ENCODE results near the gene MYOM1.

- TF ChIP-seq, protein P1, sequence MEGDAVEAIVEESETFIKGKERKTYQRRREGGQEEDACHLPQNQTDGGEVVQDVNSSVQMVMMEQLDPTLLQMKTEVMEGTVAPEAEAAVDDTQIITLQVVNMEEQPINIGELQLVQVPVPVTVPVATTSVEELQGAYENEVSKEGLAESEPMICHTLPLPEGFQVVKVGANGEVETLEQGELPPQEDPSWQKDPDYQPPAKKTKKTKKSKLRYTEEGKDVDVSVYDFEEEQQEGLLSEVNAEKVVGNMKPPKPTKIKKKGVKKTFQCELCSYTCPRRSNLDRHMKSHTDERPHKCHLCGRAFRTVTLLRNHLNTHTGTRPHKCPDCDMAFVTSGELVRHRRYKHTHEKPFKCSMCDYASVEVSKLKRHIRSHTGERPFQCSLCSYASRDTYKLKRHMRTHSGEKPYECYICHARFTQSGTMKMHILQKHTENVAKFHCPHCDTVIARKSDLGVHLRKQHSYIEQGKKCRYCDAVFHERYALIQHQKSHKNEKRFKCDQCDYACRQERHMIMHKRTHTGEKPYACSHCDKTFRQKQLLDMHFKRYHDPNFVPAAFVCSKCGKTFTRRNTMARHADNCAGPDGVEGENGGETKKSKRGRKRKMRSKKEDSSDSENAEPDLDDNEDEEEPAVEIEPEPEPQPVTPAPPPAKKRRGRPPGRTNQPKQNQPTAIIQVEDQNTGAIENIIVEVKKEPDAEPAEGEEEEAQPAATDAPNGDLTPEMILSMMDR (IDR thresholded peaks at IDR 0.05; ENCODE audit: low read depth, low read length, poor library complexity, severe bottlenecking): no peak
- TF ChIP-seq EZH2phosphoT487 (IDR thresholded peaks at IDR 0.05; ENCODE audit: borderline replicate concordance, low read length): no peak
Measured at GRCh38 chr18:3036108-3036507, 183.7 kb downstream of the MYOM1 start.

All from DOHH2 (cell line).